ENCODE results near the gene IGFBP6. TPM values are rescaled to one million over a fixed set of nuclear protein-coding genes. Genes with fewer than 3 reads are reported as not detected.

The IGFBP6 gene
- total RNA-seq, 3 donors from 2014 or later (not counting 1 experiment from before 2014, with no cell fraction given) = 0.61 TPM; not detected in 2

GRCh38 chr12:53074999-53075370, 22.5 kb upstream of the IGFBP6 start:
- intact Hi-C loops (cut with micrococcal nuclease) = no loop called here
- Mint-ChIP-seq H3K27ac (no peak overlapping the region), H3K4me3 (no peak overlapping the region), H3K36me3 (peaks cover 7% of the 10 kb centered on the region), H3K9me3 (no peaks in the 10 kb centered on the region), H3K4me1 (peaks cover 52 to 60% of the 10 kb centered on the region in 2 donors), H3K27me3 (ENCODE audit: low read depth in 2 of 2) (no peaks in the 10 kb centered on the region)
- ATAC-seq (no peak), DNase-seq (no peak)
- Histone ChIP-seq H3K36me3 (ENCODE audit: control insufficient read depth, insufficient read depth, low read length) (peaks cover 58% of the 10 kb centered on the region), H3K27me3 (ENCODE audit: control insufficient read depth, insufficient read depth, low read length) (no peaks in the 10 kb centered on the region), H3K9me3 (ENCODE audit: control insufficient read depth, insufficient read depth, low read length) (no peaks in the 10 kb centered on the region), H3K27ac (ENCODE audit: low read length) (no peak overlapping the region), H3K4me1 (ENCODE audit: control insufficient read depth, insufficient read depth, low read length) (peaks cover 30% of the 10 kb centered on the region), H3K4me3 (ENCODE audit: low read length) (no peak overlapping the region)
- 96% methylated on average over 3 of the region's 3 CpGs for WGBS (ENCODE audit: insufficient coverage)
- no peak for TF ChIP-seq CTCF (IDR thresholded peaks at IDR 0.05)

DNA sequence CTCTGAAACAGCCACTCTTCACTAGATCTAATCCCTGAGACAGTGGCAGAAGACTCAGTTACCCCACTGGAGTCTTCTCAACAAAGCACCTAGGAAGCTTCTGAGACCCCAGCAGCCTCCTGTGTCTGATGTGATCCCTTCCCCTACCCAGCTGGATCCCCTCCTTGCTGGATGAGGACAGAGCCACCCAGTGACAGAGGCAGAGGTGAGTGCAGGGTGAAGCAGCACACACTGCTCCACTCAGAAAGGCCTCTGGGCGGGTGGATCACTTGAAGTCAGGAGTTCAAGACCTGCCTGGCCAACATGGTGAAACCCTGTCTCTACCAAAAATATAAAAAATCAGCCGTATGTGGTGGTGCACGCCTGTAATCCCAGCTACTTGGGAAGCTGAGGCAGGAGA, 21.0 kb upstream of the IGFBP6 start:
- intact Hi-C loops (cut with micrococcal nuclease) = no loop called here

GRCh38 chr12:53077030-53077429, 20.4 kb upstream of the IGFBP6 start:
- 98% methylated on average over 8 of the region's 8 CpGs for WGBS (ENCODE audit: insufficient coverage)
- peak overlapping the region; percentile 51 for H3K4me3 Mint-ChIP-seq
- no peak overlapping the region for H3K27ac ChIP-seq (ENCODE audit: low read length)
- intact Hi-C loops (cut with micrococcal nuclease) = no loop called here
- ATAC-seq = no peak
- TF ChIP-seq CTCF (IDR thresholded peaks at IDR 0.05) = no peak
- no peak for DNase-seq
- H3K36me3 ChIP-seq (ENCODE audit: control insufficient read depth, insufficient read depth, low read length) = peaks cover 40% of the 10 kb centered on the region
- peaks cover 31% of the 10 kb centered on the region for H3K4me1 ChIP-seq (ENCODE audit: control insufficient read depth, insufficient read depth, low read length)
- no peaks in the 10 kb centered on the region for H3K9me3 Mint-ChIP-seq
- no peaks in the 10 kb centered on the region for H3K27me3 Mint-ChIP-seq (ENCODE audit: low read depth in 2 of 2)
- H3K4me3 ChIP-seq (ENCODE audit: low read length) = no peak overlapping the region
- peaks cover 54 to 56% of the 10 kb centered on the region in 2 donors for H3K4me1 Mint-ChIP-seq
- no peaks in the 10 kb centered on the region for H3K27me3 ChIP-seq (ENCODE audit: control insufficient read depth, insufficient read depth, low read length)
- H3K9me3 ChIP-seq (ENCODE audit: control insufficient read depth, insufficient read depth, low read length) = no peaks in the 10 kb centered on the region
- peaks cover 7% of the 10 kb centered on the region for H3K36me3 Mint-ChIP-seq
- H3K27ac Mint-ChIP-seq = peak overlapping the region in 1 of 2 donors; percentile 43

More for the DNA sequence above, 21.0 kb upstream of the IGFBP6 start:
- Histone ChIP-seq H3K4me1 (ENCODE audit: control insufficient read depth, insufficient read depth, low read length) (peaks cover 32% of the 10 kb centered on the region), H3K27me3 (ENCODE audit: control insufficient read depth, insufficient read depth, low read length) (no peaks in the 10 kb centered on the region), H3K27ac (ENCODE audit: low read length) (no peak overlapping the region), H3K9me3 (ENCODE audit: control insufficient read depth, insufficient read depth, low read length) (no peaks in the 10 kb centered on the region), H3K36me3 (ENCODE audit: control insufficient read depth, insufficient read depth, low read length) (peaks cover 43% of the 10 kb centered on the region), H3K4me3 (ENCODE audit: low read length) (no peak overlapping the region)
- no peak overlapping the region for H3K27ac Mint-ChIP-seq
- 98% methylated on average over 3 of the region's 3 CpGs for WGBS (ENCODE audit: insufficient coverage)
- peaks cover 56 to 58% of the 10 kb centered on the region in 2 donors for H3K4me1 Mint-ChIP-seq
- H3K27me3 Mint-ChIP-seq (ENCODE audit: low read depth in 2 of 2) = no peaks in the 10 kb centered on the region
- H3K36me3 Mint-ChIP-seq = peaks cover 7% of the 10 kb centered on the region
- DNase-seq (no peak), ATAC-seq (no peak)
- no peak for TF ChIP-seq CTCF (IDR thresholded peaks at IDR 0.05)
- peak overlapping the region; percentile 6 for H3K4me3 Mint-ChIP-seq
- H3K9me3 Mint-ChIP-seq = no peaks in the 10 kb centered on the region
